G401.6 (cell line): ENCODE data around the gene PITX1.

Source experiments
- FAIRE-seq: peaks from 2 replicates; lab custom pipeline; 2012; peaks lifted over from hg19 to GRCh38; lab: Jason Lieb, UNC

The PITX1 gene

DNA sequence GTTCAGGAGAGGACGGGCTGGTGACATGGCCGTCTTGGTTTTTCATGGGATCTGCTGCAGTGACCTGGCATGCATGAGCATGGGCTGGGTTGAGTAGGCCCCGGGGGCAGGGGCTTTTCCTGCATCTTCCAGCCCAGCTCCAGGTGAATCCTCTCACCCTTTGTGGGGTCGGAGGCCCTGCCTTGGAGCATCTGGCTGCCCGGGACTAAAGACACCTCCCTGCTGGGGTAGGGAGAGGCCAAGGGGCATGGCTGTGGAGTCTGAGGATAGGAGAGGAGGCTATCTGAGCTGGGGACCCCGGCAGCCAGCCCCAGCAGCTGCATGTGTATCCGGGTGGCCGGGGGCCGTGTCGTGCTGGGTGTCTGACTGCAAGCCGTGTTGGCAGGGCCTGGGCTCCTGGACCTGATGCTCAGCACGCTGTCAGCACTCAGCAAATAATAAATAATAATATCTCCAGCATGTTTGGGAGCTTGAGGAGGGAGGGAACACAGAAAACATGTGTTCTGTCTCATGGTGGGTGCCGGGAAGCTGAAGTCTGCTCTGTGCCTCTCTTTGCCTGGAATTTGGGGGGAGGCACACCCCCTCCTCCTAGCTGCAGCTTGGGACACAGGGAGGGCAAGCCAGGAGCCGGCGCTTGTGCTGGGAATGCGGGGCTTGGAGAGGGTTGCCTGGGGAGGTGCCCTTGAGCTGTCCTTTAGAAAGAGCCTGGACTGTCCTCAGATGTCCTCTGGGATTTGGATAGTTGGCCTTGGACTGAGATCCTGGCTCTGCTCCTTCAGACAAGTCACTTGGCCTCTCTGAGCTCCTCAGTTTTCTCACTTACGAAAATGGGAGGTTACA, 28.4 kb upstream of the PITX1 start:
- no peak for FAIRE-seq

DNA sequence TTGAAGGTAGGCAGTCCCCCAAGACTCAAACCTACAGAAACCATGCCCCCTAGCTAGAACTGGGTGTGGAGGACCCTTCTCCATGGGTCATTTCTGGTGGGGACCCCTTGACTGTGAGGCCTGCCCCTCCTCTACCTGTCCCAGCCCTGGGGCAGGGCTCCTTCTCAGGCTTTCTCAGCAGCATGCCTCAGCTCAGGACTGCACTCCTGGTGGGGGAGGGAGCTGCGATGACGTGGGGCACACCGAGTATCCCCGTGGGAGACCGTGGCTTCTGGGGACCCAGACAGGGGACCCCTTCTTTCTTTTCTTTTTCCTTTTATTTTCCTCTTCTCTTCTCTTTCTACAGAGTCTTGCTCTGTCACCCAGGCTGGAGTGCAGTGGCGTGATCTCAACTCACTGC, 27.0 kb upstream of the PITX1 start:
- FAIRE-seq: no peak

DNA sequence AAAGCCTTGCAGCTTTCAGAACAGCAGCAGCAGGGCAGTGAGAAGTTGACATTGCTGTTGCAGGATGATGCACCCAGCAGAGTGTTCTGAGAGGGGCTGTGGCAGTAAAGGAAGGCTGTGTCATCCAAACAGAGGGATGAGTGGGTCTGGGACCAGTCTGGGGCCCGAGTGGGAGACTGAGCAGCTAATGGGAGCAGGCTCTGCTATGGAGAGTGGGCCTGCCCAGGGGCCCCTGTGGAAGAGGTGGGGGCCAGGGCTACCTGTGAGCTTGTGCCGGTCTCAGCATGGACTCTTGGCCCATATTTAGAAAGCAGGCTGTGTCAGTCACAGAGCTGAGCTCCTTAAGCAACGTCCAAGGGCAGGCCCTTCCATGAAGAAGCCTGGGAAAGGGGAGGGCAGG, 26.0 kb upstream of the PITX1 start:
- FAIRE-seq: no peak

DNA sequence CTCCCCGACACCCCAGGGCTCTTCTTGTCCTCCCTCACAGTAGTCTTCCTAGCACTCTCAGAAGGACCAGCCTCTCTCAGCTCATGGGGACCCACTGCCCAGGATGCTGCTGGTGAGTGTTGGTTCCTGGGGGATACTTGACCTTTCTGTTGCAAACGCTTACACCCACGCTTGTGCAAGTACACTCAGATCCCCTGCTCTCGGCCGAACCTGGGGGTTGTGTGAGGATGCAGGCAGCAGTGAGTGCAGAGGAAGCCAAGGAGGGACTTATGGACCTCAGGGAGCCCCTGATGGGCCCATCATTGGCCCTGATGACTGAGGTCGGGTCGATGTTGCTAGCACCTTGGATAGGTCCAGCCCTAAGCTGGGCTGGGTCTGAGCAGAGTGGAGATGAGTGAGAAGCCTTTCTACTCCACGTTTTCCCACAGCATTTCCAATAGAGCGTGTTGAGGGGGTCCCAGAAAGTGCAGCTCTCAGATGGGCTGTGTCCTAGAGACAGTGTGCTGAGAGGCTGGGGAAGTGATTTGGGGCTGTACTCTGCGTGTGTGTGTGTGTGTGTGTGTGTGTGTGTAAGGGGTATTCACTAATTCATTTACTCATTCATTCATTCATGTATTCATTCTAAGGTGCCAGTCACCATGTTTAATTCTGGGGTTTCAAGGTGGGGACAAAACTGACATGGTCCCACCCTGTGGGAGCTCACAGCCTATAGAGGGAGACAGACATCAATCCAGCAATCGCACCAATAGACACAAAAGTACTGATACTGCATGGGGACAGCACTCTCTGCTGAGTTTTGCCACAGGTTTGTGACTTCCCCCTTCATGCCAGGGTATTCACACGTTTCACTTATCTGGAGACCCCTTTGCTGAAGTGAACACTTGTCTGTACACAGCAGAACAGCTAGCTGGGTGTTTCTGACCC, 25.2 kb upstream of the PITX1 start:
- no peak for FAIRE-seq

DNA sequence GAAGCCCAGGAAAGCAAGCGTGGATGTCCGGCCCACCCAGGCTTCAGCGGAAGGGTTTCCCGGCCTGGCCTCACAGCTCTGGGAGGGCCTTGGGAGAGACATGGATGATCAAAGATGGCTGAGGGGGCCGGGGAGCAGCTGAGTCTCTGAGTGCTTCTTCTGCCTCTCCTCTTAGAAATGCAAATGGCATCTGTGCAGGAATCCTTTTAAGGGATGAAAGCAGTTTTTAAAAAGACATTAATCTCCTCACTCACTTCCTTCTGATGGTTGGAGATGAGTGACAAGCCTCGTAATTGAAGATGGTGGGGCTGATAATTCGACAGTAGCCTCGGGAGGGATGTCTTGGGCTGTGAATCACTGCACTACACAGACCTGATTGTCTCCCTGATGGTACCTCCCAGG, 24.3 kb upstream of the PITX1 start:
- FAIRE-seq: no peak

DNA sequence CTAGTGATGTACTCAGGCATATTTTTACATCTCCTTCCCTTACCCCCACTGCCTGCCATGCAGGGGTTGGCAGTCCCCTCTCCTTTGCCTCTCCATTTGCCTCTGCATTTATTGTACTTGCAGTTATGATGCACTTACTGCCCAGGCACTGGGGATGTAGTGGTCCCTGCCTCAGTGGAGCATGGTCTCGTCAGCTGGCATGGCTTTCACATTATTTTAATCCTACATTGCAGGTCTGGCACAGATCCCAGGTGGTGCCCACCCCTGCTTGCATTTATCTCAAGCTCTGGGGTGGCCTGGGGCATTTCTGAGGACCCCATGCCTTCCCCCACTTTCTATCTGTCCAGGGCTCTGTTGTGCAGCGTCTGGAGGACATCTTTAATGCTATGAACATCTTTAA, 23.2 kb upstream of the PITX1 start:
- no peak for FAIRE-seq

DNA sequence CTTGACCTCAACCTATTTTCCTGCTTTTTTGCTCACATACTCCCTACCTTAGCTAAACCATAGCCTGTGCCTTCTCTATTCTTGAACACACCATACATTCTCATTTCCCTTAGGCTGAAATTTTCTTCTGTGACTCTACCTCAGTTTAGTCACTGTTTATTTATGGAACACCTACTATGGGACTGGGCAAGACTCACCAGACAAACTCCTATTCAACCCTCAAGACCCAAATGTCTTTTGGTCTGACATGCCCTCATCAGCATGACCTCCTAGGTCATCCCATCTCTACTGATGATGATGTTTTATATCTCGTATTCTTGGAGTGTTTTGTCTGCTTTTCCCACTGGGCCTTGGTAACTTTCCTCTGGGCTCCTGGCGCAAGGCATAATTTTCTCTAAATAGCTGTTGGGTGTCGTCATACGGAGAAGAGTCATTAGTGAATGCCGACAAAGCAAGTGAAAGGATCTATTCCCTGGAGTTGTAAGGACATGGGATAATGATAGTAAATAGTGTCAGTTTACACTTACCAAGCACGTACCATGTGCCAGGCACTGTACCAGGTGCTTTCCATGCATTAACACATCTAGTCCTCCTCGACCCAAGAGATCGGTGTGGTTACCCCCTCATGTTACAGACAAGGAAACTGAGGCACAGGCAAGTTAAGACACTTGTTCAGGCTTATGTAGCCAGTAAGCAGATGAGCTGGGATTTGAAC, 22.4 kb upstream of the PITX1 start:
- no peak for FAIRE-seq

DNA sequence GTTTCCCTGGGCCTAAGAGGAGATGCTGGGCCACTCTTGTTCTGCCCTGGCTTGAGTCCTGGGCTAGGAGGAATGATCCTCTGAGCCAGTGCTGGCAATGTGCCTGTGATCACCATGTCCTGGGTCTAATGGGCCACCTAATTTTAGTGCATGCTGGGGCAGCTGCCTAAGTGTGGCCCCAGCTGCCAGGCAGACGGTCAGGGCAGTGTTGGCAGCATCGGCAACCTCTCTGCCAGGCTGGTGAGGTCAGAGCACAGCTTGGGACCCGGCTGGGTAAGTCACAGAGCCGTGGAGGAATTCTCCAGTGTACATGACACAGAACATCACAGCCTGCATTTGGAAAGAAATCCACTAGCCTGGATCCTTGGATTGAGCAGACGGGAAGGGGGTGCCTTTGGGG, 21.4 kb upstream of the PITX1 start:
- no peak for FAIRE-seq

DNA sequence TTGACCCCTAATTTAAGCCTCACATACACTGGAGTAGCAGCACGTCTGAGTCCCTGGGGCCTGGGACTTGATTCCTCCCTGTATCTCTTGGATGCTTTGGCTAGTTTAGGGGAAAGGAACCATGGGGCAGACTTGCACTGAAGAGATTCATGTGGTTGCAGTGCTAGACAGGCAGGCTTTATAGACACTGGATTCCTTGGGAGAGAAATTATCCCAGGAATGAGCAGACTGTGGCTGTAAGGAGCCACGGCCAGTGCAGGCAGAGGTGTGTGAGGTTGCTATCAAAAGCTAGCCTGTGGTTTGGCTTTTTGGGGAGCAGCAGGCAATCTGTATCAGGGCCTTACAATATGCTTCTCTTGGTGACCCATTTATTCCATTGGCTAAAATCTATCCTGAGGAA, 20.5 kb upstream of the PITX1 start:
- FAIRE-seq: no peak

DNA sequence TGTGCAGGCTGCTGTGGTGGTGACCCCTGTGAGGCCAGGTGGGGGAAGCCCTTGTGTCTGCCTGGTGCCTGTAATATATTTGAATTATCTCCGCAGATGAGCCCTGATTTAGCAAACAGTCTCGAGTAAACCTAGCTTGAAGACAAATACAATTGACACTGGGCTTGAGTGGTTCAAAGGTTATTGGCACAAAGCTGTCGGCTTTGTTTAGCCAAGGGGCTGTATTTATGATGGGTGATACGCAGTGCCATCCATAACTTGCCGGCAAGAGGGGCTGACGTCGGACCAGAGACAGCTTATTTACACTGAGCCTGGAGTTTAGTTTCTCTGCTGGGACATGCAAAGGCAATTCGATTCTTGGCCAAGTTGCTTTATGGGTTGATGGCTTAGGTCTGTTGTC, 20.0 kb upstream of the PITX1 start:
- no peak for FAIRE-seq

DNA sequence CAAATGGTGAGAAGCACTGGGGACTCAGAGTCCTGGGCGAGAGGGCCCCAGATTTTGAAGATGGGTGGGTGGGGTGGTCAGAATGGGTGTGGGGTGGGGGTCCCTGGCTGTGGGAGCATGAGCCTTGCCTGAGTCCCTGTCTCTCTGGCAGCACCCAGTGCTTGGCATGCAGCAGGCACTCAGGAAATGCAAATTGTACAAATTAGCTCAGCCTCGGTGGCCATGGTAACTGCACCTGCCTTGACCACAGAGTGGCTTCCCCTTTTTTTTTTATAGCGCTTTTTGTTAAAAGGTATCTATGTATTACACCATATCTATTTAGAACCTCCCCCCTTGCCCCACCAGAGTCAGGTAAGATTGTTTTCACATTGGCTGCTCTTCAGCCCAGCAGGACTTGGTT, 19.2 kb upstream of the PITX1 start:
- FAIRE-seq: no peak

DNA sequence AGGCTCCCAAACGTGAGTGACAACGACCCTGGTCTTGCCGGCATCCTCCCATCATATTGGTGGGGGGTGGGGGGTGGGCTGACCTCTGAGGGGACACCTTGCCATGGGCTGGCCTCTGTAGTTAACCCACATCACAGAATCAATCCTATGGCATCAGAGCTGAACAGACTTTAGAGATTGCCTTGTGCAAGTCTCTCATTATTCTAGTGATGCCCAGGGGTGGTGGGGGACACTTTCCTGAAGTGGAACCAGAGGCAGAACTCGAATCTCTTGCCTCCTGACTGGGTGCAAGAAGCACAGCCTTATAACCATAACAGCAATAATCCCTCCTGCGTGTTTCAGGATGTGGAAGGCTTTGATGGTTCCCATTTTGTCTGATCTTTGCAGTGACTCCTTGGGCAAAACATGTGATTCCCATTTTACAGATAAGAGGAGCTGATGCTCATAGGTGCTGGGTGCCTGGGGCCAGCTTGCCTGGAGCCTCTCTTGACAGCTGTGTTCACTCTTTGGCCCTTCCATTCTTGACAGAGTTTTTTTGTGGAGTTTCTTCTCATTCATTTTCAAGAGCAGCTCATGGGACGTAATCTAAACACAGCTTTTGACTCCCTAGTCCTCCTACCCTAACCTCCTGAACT, 18.6 kb upstream of the PITX1 start:
- no peak for FAIRE-seq

DNA sequence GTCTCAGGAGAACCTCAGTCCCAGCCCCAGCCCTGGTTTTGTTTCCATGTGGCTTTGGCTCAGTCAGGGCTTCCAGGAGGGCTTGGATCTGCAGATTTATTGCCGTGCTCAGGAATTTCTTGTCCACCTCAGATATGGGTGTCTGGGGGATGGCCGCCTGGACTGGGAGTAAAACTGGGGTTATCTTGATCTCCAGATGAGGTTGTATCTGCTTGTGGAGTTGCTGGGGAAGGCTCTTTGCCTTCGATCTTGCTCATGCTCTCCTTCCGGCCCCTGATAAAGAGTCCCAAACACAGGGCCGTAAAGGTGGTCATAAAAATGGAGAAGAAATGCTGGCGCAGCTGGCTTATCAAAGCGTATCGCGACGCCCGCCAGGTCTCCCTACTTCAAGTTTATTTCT, 17.8 kb upstream of the PITX1 start:
- no peak for FAIRE-seq

DNA sequence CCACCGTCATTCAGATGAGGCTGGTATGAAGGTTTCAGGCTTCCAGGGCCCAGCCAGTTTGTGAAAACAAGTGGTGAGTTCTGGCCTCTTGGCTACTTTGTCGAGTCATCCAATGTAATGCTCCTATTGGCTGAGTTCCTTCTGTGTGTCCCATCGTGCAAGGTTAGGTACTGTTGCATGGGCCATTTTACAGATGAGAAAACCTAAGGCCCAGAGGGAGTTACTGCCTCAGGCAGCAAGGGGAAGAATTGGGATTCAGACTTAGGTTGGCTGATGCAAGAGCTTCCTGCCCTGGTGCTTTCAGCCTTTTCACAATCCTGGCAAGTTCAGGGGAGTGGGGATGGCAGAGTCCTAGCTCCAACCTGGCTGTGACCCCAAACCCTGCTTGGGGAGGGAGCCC, 17.4 kb upstream of the PITX1 start:
- FAIRE-seq: no peak

DNA sequence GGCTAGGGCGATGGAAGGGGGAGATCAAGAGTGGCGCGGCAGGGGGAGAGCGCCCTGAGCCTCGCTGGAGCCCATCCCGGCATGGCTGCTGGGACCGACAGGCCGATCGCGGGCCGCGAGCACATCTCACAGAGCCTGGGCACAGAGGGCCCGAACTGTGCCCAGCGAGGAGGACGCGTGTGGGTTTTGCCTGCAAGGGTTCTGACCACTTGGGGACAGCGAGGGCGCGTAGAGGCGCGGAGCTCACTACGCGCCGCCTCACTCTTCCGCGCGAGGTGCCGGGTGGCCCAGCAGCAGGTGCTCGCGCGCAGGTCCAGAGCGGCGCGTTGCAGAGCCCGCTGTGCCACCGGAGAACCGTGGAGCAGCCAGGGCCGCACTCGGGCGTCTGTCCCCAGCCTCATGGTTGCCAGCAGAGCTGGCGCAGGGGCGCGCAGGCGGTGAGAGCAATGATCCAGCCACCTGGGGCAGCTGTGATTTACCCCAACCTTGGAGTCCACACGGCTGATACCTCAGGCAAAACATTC, 16.3 kb upstream of the PITX1 start:
- no peak for FAIRE-seq

DNA sequence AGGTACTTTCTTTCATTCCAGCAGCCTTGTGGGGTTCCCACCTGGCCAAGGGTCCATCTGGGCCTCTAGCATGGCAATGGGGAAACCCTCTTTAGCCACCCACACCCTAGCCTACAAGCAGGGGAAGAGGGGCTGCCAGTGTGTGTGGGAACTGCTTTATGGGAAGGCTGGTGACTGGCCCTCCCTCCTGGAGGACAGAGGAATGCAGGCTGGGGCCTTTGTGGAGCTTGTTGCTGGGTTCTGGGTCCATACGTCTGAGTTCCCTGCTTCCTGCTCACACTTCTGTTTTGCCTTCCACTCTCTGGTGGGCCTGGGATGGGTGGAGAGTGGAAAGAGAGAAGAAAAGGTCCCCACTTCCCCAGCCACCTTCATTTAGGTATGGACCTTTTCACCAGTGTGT, 14.9 kb upstream of the PITX1 start:
- no peak for FAIRE-seq

DNA sequence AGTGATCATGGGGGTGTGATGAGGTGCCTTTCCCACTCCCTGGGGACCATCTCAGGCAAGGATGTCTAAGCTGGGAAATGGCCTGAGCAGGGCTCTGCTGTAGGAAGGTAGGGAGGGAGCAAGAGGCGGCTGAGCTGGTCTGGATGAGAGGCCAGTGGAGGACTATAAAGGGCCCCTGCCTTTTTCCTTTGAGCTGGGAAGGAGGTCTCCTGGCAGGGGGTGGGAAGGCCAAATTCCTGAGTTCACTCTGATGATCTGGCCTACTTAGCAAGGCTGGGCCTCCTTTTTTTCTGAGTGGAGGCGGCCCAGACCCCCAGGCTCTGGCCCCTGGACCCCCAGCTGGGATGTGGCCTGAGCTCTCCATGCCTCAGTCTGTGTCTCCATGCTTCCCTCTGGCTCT, 14.3 kb upstream of the PITX1 start:
- no peak for FAIRE-seq

DNA sequence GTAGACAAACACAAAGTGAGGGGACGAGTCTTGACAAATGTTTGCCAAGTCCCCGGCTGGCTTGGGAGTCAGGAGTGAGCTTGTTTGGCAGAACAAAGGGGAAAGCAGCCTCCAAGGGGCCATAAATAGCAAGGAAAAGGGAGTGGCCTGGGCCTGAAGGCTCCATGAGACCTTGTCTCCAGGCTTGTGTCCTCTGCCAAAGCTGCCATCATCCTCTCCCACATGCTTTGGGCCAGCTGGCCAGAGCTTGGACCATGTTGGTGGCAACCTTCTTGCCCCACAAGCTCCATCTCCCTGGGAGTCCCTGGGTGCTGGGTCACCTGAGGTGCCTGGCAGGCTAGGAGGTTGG, 13.3 kb upstream of the PITX1 start:
- FAIRE-seq: no peak

DNA sequence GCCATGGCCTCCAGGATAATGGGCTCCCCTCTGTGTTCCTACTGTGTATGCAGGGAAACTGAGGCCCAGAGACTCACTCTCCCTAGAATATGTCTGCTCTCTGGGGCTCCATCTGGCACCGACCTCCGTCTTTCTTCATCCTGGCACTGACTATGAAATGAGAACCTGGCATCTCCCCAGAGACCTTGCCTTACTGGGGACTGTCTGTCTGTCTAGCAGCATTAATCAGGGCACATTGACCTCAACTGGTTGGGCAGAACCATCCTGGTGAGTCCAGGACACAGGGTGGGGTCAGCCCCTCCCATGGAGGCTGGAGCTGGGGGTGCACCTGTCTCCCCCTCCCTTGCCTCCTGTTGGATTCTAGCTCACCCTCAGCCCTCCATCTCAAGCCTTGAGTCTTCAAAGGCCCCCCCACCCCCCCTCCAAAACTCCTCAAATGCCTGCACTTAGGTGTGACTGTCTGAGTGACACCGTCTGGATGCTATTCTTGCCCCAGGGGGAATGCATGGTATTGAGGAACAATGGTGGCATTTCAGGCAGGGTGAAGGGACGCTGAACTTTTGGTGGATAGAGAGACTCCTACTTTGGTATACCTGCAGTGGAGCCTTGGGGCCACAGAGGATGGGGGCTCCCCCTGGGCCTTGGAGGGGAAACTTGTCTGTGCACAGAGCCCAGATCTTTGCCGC, 12.8 kb upstream of the PITX1 start:
- no peak for FAIRE-seq

DNA sequence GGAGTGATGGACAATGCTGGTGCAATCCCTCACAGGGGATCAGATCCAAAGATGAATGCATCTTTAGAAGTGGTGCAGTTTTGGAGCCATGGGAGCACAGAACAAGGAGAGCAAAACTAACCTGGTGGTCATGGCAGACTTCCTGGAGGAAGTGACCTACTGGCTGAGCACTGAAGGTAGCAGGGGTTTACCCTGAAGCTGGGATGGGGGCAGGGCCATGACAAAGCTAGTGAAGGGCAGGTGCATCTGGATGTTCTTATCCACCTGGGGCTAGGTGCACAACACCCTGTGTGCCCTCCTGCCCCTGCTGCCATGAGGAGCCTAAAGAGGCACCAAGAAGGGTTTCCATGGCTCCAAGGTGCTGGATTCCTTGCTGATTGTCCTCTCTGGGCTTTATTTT, 11.5 kb upstream of the PITX1 start:
- no peak for FAIRE-seq

DNA sequence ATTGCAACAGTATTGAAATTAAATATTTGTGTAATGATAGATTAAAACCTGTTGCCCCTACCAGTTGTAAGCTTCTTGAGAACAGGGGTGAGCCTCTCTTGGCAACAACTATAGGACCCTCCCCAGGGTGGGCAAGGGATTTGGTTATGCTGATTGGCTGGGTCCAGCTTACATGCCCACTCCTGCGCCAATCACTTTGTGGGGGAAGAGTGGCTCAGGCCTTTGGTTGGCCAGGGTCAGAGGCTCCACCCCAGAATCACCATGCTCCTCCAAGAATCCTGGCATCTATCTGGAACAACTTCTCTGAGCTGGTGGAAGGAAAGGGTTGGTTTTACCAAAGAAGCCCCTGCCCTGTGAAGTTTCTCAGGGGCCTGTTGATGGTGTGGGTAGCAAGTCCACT, 8.6 kb upstream of the PITX1 start:
- FAIRE-seq: no peak

DNA sequence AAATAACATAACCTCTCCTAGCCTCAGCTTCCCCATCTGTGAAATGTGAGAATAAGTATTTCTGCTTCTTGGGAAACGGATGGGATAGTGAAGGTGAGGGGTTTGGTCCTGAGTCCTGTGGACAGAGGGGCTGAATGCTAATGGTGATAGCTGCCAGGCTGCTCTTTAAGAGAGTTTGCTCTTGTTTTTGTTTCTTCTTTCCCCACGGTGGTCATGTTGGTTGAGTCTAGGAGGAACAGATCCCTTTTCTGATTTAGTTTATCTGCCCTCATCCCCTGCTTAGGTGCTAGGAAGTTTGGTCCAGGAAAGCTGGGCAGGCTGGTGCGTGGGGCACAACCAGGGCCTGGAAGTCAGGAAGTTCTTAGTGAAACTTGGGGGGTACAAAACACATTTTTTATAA, 7.7 kb upstream of the PITX1 start:
- FAIRE-seq: no peak
